Pancreas (tissue), 10 donors: ENCODE results near the gene KRT73. TPM values are rescaled to one million over a fixed set of nuclear protein-coding genes. Genes with fewer than 3 reads are reported as not detected.

Experiments
- ATAC-seq, 4 donors: fragments of 200-7000 bp; cut with Tn5 transposase; one replicate each; pipeline versions ENCODE4 v1.8.0 to v1.9.1; 2020; ENCODE audit warnings: mild to moderate bottlenecking in 4 of 4, moderate library complexity in 4 of 4
- DNase-seq, 6 donors: peaks; one replicate each; pipeline ENCODE4 v3.0.0-alpha.2; 2020
- FAIRE-seq: peaks from 2 replicates; lab custom pipeline; 2012; peaks lifted over from hg19 to GRCh38; lab: Jason Lieb, UNC
- H3K27ac ChIP-seq, 4 donors: fragments of 200-600 bp; sonication (generic); 1 replicate in 3 of 4; 2 replicates in 1 of 4; pipeline versions ENCODE4 v1.5.0 to v1.8.0; 2020
- H3K27me3 ChIP-seq, 4 donors: fragments of 200-600 bp; one replicate each; pipeline ENCODE4 v1.8.0; 2021
- H3K36me3 ChIP-seq, 3 donors: fragments of 200-600 bp; sonication (generic) in 1 of 3; one replicate each; pipeline versions ENCODE4 v1.5.0 to v1.8.0; 2020 to 2021
- H3K4me1 ChIP-seq, 3 donors: fragments of 200-600 bp; one replicate each; pipeline ENCODE4 v1.8.0; 2021
- H3K4me3 ChIP-seq, 4 donors: fragments of 200-600 bp; sonication (generic) in 2 of 4; one replicate each; pipeline versions ENCODE4 v1.5.0 to v1.8.0; 2020 to 2021
- H3K9me3 ChIP-seq, 4 donors: fragments of 200-600 bp; one replicate each; pipeline ENCODE4 v1.8.0; 2021
- WGBS, 2 donors: extraction: QIAGEN DNeasy Blood & Tissue Kit; methylation state at CpG; one replicate each; pipeline ENCODE4 v1.1.7; 2013; 5-methylcytosine and 5-hydroxymethylcytosine counted together
- intact Hi-C, 3 donors: fragments of 100-400 bp; cut with DNase I; formaldehyde crosslinking; loops; one replicate each; pipeline versions ENCODE4 v1.11.1 to v1.14.2; 2022
- polyA plus RNA-seq, 2 donors: library from polyadenylated mRNA; stranded (reverse); fragments of 200-250 nt; gene quantifications; one replicate each; pipeline ENCODE4 v1.2.3, GENCODE V29; 2013
- total RNA-seq, 6 donors: library from RNA; stranded (reverse); fragmentation: NEBNext Ultra II Directional in 4 of 6; extraction: Animal tissue kit (Norgen Biotek cat#: 25700) in 4 of 6; gene quantifications; one replicate each; pipeline versions ENCODE4 v1.2.1 to v1.2.4, GENCODE V29; 2021 to 2023
- TF ChIP-seq, protein P1 (sequence below), 4 donors: fragments of 200-600 bp; sonication (generic) in 3 of 4; IDR thresholded peaks; one replicate each; pipeline versions ENCODE4 v1.5.0 to v1.8.0; 2021; ENCODE audit warnings: antibody characterized with exemption in 4 of 4
- donor health status: healthy with polysubstance abuse.
- donor health status: DM: no; HTN: no; CAD: no; lungs with moderate emphysema.
- donor health status: DM: no; HTN: no; CAD: no.
- donor health status: control.
- donor health status: control.
- donor health status: Bipolar disorder and iron deficiency.
- donor health status: DM: yes; HTN: yes; CAD: no.
- donor health status: DM: no; HTN: no; CAD: no.
- donor health status: DM: no; HTN: no; CAD: no.
- donor health status: DM: yes; HTN: yes; CAD: no.

The KRT73 gene
- total and polyA plus RNA-seq, 8 donors, result not detected

- Histone ChIP-seq H3K9me3 (no peaks in the 10 kb centered on the region), H3K4me1 (no peaks in the 10 kb centered on the region), H3K27ac (no peak overlapping the region), H3K27me3 (peaks cover 0 to 10% (median 4%) of the 10 kb centered on the region in 4 donors), H3K4me3 (no peak overlapping the region), H3K36me3 (no peaks in the 10 kb centered on the region)
- FAIRE-seq (no peak), DNase-seq (no peak), ATAC-seq (no peak)
- intact Hi-C loops, result no loop called here
- 72 to 91% methylated on average over 1 of the region's 1 CpG for WGBS, 2 donors
- TF ChIP-seq, protein P1, sequence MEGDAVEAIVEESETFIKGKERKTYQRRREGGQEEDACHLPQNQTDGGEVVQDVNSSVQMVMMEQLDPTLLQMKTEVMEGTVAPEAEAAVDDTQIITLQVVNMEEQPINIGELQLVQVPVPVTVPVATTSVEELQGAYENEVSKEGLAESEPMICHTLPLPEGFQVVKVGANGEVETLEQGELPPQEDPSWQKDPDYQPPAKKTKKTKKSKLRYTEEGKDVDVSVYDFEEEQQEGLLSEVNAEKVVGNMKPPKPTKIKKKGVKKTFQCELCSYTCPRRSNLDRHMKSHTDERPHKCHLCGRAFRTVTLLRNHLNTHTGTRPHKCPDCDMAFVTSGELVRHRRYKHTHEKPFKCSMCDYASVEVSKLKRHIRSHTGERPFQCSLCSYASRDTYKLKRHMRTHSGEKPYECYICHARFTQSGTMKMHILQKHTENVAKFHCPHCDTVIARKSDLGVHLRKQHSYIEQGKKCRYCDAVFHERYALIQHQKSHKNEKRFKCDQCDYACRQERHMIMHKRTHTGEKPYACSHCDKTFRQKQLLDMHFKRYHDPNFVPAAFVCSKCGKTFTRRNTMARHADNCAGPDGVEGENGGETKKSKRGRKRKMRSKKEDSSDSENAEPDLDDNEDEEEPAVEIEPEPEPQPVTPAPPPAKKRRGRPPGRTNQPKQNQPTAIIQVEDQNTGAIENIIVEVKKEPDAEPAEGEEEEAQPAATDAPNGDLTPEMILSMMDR (IDR thresholded peaks at IDR 0.05), result no peak
Measured at GRCh38 chr12:52605542-52605941, 12.8 kb downstream of the KRT73 start.

GRCh38 chr12:52604859-52605258, 13.5 kb downstream of the KRT73 start:
- no peaks in the 10 kb centered on the region for H3K36me3 ChIP-seq
- no peaks in the 10 kb centered on the region for H3K4me1 ChIP-seq
- DNase-seq (no peak), FAIRE-seq (no peak), ATAC-seq (no peak)
- intact Hi-C loops, result no loop called here
- TF ChIP-seq, protein P1 (IDR thresholded peaks at IDR 0.05), result no peak
- no peak overlapping the region for H3K4me3 ChIP-seq
- H3K27me3 ChIP-seq, result peaks cover 0 to 10% (median 4%) of the 10 kb centered on the region in 4 donors
- no peaks in the 10 kb centered on the region for H3K9me3 ChIP-seq
- no peak overlapping the region for H3K27ac ChIP-seq

- Histone ChIP-seq H3K36me3 (no peaks in the 10 kb centered on the region), H3K9me3 (no peaks in the 10 kb centered on the region), H3K4me1 (no peaks in the 10 kb centered on the region), H3K4me3 (no peak overlapping the region), H3K27ac (no peak overlapping the region), H3K27me3 (peaks cover 0 to 10% (median 4%) of the 10 kb centered on the region in 4 donors)
- DNase-seq (no peak), ATAC-seq (no peak), FAIRE-seq (no peak)
- WGBS, 2 donors, result 89 to 97% methylated on average over 2 of the region's 2 CpGs
- TF ChIP-seq, protein P1 (IDR thresholded peaks at IDR 0.05), result no peak
- intact Hi-C loops, result no loop called here
Measured at GRCh38 chr12:52603314-52603713, 15.0 kb downstream of the KRT73 start.

- WGBS, 2 donors, result 85 to 87% methylated on average over 5 of the region's 5 CpGs
- TF ChIP-seq, protein P1 (IDR thresholded peaks at IDR 0.05), result no peak
- H3K4me1 ChIP-seq, result no peaks in the 10 kb centered on the region
- H3K27me3 ChIP-seq, result peaks cover 0 to 10% (median 4%) of the 10 kb centered on the region in 4 donors
- no peaks in the 10 kb centered on the region for H3K36me3 ChIP-seq
- DNase-seq, result no peak
- ATAC-seq, result no peak
- intact Hi-C loops, result no loop called here
- H3K27ac ChIP-seq, result no peak overlapping the region
- no peak overlapping the region for H3K4me3 ChIP-seq
- FAIRE-seq, result no peak
- no peaks in the 10 kb centered on the region for H3K9me3 ChIP-seq
Measured at GRCh38 chr12:52602552-52602951, 15.8 kb downstream of the KRT73 start.

DNA sequence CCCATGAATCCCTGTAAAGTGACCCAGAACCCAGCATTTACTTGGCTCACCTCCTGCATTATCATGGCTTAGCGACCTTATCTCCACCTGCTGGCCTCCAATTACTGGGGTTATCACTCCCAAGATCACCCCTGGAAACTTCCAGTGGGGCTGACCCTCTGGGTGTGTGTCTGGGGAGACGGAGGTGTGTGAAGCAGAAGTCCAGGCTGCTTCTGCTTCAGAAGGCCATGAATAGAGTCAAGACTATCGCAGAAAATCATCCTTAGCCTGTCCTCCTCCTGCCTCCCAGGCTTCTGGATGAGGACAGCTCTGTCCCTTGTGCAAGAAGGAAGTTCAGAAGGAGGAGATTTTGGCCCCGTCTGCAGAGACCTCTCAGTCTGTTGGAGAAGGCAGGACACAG, 16.7 kb downstream of the KRT73 start:
- intact Hi-C loops, result no loop called here
- TF ChIP-seq, protein P1 (IDR thresholded peaks at IDR 0.05), result no peak
- H3K36me3 ChIP-seq, result no peaks in the 10 kb centered on the region
- FAIRE-seq, result no peak
- H3K9me3 ChIP-seq, result no peaks in the 10 kb centered on the region
- H3K4me3 ChIP-seq, result no peak overlapping the region
- 57 to 61% methylated on average over 4 of the region's 4 CpGs for WGBS, 2 donors
- peaks cover 0 to 10% (median 4%) of the 10 kb centered on the region in 4 donors for H3K27me3 ChIP-seq
- no peaks in the 10 kb centered on the region for H3K4me1 ChIP-seq
- H3K27ac ChIP-seq, result no peak overlapping the region
- DNase-seq, result no peak
- ATAC-seq, result no peak
